Activated T-cell treated with anti-CD3 and anti-CD28 coated beads, Interleukin-2, amount 50 U/mL, for 24 hours (primary cell): ENCODE measurements around the gene JMJD4.

Source experiments
- DNase-seq: peaks from one replicate; pipeline ENCODE4 v3.0.0-alpha.2; 2020
- H3K27ac Mint-ChIP-seq: 2 replicates; pipeline ENCODE4 v1.8.0; 2020; ENCODE audit warnings: mild to moderate bottlenecking, mixed read lengths
- H3K27me3 Mint-ChIP-seq: 2 replicates; pipeline ENCODE4 v1.8.0; 2020; ENCODE audit warnings: mixed read lengths
- H3K36me3 Mint-ChIP-seq: 2 replicates; pipeline ENCODE4 v1.8.0; 2020; ENCODE audit warnings: low read depth, mixed read lengths
- H3K4me1 Mint-ChIP-seq: 2 replicates; pipeline ENCODE4 v1.8.0; 2020; ENCODE audit warnings: low read depth, mixed read lengths
- H3K4me3 Mint-ChIP-seq: 2 replicates; pipeline ENCODE4 v1.8.0; 2020; ENCODE audit warnings: mild to moderate bottlenecking, moderate library complexity, mixed read lengths
- H3K9me3 Mint-ChIP-seq: 2 replicates; pipeline ENCODE4 v1.8.0; 2020; ENCODE audit warnings: mixed read lengths

Gene JMJD4

DNA sequence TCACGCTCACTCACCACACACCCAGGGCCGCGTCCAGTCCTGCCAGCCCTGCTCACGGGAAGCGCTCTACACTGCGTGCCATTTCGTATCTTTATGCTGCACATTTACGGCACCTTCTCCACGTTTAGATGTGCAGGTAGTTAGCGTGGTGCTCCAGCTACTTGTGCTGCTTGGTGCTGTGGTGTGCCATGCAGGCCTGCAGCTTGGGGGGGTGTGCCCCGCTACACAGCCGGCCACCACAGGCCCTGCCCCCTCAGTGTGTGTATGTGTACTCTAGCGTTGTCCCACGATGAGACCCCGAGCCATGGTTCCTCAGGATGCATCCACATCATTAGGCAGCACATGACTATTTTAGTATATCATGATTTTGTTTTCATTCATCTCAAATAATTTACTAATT is 38.5 kb upstream of the JMJD4 start:
- H3K9me3 Mint-ChIP-seq = no peaks in the 10 kb centered on the region
- H3K27me3 Mint-ChIP-seq = no peaks in the 10 kb centered on the region
- no peak for DNase-seq
- H3K4me3 Mint-ChIP-seq = no peak overlapping the region
- peaks cover 66% of the 10 kb centered on the region for H3K36me3 Mint-ChIP-seq
- H3K27ac Mint-ChIP-seq = no peak overlapping the region
- H3K4me1 Mint-ChIP-seq = peaks cover 26% of the 10 kb centered on the region

DNA sequence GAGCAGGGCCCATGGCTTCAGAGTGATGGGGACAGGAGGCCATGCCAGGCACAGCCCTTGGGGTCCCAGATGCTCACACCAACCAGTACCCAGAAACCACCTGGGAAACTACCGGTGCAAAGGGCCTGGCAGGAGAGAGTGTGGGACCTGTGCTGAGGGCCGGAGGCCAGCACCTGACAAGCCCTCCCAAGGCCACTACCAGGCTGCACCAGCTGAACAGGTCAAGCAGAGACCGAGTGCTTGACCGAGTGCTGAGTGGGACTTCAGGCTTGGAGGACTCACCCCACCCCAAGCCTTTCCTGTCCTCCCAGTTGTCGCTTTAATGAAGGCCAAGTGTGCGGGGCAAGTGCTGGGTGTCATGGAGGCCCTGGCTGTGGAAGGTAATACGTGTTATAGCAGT is 36.7 kb upstream of the JMJD4 start:
- H3K27ac Mint-ChIP-seq = no peak overlapping the region
- H3K4me1 Mint-ChIP-seq = peaks cover 37% of the 10 kb centered on the region
- no peaks in the 10 kb centered on the region for H3K27me3 Mint-ChIP-seq
- no peak overlapping the region for H3K4me3 Mint-ChIP-seq
- no peaks in the 10 kb centered on the region for H3K9me3 Mint-ChIP-seq
- H3K36me3 Mint-ChIP-seq = peaks cover 72% of the 10 kb centered on the region
- no peak for DNase-seq

DNA sequence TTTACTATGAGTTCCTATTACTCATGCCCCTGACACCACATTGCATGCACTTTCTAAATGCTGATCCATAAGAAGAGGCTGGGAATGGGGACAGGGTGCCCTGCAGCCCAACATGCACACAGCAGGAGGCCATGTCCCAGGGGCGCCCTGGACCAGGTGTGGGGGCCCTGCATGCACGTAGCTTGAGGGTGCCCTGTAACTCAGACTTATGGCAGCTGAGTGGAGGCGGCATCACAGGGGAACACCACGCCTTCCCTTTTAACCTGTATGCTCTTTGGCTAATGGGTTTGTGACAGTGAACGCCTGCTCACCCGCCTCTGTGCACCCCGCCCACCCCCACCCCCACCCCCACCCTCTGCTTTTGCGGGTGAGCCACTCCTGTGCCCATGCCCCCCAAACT is 36.2 kb upstream of the JMJD4 start:
- H3K9me3 Mint-ChIP-seq = no peaks in the 10 kb centered on the region
- DNase-seq = no peak
- no peaks in the 10 kb centered on the region for H3K27me3 Mint-ChIP-seq
- no peak overlapping the region for H3K27ac Mint-ChIP-seq
- H3K36me3 Mint-ChIP-seq = peaks cover 72% of the 10 kb centered on the region
- peaks cover 42% of the 10 kb centered on the region for H3K4me1 Mint-ChIP-seq
- H3K4me3 Mint-ChIP-seq = no peak overlapping the region

DNA sequence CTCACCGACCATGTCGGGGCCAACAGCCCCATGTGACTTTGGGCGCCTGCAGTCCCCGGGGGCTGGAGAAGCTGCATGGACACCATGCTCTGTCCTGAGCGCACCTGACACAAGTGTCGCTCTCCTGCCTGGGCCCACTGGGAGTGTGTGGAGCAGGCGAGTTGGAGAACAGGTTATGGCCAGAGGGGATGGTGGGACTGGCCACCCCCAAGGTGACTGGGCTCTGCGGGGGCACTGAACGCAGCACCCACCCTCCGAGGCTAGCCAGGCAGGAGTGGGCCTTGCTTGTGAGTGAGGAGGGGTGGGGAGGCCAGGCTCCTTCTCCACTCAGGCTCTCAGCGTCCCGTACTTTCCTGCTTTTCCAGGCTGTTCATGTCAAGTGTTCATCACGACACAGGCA is 35.7 kb upstream of the JMJD4 start:
- H3K27ac Mint-ChIP-seq = no peak overlapping the region
- H3K4me3 Mint-ChIP-seq = no peak overlapping the region
- H3K4me1 Mint-ChIP-seq = peaks cover 47% of the 10 kb centered on the region
- no peak for DNase-seq
- peaks cover 71% of the 10 kb centered on the region for H3K36me3 Mint-ChIP-seq
- no peaks in the 10 kb centered on the region for H3K27me3 Mint-ChIP-seq
- no peaks in the 10 kb centered on the region for H3K9me3 Mint-ChIP-seq

DNA sequence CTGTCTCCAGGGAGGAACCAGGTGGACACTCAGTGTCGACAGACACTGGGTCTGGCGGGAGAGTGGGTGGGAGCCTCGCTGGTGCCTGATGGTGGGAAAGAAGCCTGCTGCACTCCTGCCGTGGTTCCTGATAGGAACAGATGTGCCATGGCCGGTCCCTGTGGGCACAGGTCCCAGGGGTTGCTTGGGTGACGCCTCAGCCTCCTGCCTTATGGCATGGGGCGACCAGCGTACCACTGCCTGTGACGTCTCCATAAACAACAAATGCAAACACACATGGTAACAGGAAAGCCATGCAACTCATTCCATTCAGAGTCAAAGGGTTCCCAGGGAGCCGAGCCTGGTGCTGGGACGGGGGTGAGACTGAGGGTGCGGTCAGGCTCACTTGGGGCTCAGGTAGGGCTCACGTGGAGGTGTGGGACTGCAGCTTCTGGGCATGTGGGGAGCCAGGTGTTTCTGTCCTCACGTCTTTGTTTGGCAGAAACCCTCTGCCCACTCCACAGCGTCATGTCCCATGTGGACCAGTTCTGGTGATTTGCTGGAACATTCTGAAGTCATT is 34.9 kb upstream of the JMJD4 start:
- H3K9me3 Mint-ChIP-seq = no peaks in the 10 kb centered on the region
- DNase-seq = no peak
- H3K27ac Mint-ChIP-seq = no peak overlapping the region
- H3K27me3 Mint-ChIP-seq = no peaks in the 10 kb centered on the region
- peaks cover 55% of the 10 kb centered on the region for H3K4me1 Mint-ChIP-seq
- peaks cover 64% of the 10 kb centered on the region for H3K36me3 Mint-ChIP-seq
- H3K4me3 Mint-ChIP-seq = no peak overlapping the region

DNA sequence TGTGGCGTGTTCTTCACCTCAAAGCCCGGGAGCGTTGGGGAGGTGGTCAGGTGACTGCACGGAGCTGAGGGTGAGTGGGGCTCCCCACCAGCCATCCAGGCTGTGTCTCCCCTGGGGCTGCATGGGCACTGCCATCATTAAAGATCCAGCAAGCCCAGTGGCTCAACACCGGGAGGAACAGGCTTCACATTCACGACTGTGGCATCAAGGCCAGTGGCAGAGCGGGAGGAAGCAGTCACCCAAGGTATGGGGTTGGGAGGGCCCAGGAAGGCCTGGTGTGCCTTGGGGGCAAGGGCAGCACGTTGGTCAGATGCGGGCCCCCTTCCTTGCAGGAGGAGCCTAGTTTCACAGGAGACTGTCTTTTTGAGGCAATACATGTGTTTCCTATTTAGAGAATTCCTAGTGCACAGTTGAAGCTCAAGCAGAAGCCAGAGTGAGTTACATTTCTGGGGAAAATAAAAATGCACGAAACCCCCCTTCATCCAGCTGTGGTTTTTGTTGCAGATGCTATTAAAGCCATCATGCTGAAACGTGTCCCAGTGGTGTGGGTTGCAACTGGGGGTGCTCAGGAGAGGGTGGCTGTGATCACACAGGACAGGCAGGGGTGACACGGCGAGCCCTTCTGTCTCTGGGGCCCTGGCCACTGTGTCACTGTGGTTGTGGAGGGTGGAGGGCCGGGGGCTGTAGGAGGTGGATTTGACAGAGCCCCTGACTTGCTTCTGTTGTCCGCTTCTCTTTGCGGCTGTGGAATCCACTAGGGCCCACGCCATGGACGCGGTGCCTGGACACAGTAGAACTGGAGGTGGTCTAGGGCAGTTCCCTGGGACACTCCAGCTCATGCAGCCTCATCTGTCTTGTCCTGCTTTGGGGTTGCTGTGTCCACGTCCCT is 34.2 kb upstream of the JMJD4 start:
- no peak overlapping the region for H3K27ac Mint-ChIP-seq
- no peak overlapping the region for H3K4me3 Mint-ChIP-seq
- peaks cover 59% of the 10 kb centered on the region for H3K36me3 Mint-ChIP-seq
- DNase-seq = no peak
- H3K27me3 Mint-ChIP-seq = no peaks in the 10 kb centered on the region
- no peaks in the 10 kb centered on the region for H3K9me3 Mint-ChIP-seq
- H3K4me1 Mint-ChIP-seq = peaks cover 55% of the 10 kb centered on the region

DNA sequence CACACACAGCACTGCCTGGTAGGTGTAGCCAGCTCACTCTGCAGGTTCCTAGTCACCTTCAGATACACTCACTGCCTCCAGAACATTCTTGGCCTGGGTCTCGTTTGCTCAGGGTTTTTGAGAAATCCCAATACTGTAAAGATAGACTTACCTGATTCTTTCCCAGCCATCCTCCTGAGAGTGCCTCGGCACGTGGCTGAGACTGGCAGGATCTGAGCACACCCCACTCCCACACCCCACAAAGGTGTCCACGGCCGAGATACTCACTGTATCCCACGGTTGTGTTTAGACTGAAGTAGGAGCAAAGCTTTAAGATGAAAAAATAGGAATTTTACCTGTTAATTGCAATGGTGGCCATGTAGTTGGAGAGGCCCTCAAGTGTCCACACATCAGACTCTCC is 33.5 kb upstream of the JMJD4 start:
- peaks cover 61% of the 10 kb centered on the region for H3K36me3 Mint-ChIP-seq
- no peak overlapping the region for H3K27ac Mint-ChIP-seq
- H3K4me1 Mint-ChIP-seq = peaks cover 55% of the 10 kb centered on the region
- no peak for DNase-seq
- no peak overlapping the region for H3K4me3 Mint-ChIP-seq
- H3K27me3 Mint-ChIP-seq = no peaks in the 10 kb centered on the region
- H3K9me3 Mint-ChIP-seq = no peaks in the 10 kb centered on the region

DNA sequence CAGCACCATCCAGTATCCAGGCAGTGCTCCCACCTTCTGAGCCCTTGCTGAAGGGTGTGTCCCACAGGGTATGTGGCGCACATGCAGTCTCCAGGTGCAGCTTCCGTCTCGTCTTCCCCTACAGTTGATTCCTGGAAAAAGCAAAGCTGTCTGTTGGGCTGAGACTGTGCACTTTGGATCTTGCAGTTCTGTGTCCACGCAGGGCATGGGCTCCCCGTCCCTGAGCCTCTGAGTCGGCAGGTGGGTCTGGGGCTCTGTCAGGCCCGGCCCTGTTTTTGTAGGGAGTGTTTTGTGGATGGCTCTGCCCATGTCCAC is 33.0 kb upstream of the JMJD4 start:
- Mint-ChIP-seq H3K9me3 (no peaks in the 10 kb centered on the region), H3K4me3 (no peak overlapping the region), H3K27me3 (no peaks in the 10 kb centered on the region), H3K27ac (no peak overlapping the region), H3K4me1 (peaks cover 55% of the 10 kb centered on the region), H3K36me3 (peaks cover 63% of the 10 kb centered on the region)
- DNase-seq = no peak

DNA sequence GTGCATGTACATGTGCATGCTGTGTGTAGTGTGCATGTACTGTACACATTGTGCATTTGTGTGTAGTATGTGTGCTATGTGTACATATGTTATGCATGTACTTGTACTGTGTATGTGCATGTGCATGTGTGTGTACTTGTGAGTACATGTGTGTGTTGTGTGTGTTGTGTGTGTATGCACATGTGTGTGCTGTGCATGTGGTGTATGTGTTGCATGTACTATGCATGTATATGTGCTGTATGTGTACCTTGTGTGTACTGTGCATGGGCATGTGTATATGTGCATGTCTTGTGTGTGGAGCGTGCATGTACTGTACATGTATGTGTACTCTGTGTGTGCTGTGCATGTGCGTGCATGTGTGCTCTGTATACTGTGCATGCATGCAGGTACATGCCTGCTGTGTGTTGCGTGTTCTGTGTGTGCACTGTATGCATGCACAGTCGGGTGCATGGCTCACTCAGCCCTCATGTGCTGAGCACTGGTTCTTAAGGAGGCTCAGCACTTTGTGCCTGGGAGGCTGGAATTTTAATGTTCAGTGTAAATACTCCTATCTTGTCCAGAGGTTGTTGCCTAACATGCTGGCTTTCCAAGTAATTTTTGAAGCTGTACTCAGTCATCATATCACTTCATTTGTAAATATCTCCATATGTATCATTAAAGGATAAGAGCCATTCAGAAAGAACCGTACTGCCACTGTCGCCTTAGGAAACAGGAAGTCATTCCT is 32.5 kb upstream of the JMJD4 start:
- Mint-ChIP-seq H3K4me1 (peaks cover 58% of the 10 kb centered on the region), H3K9me3 (no peaks in the 10 kb centered on the region), H3K36me3 (peaks cover 62% of the 10 kb centered on the region), H3K27me3 (no peaks in the 10 kb centered on the region), H3K27ac (no peak overlapping the region), H3K4me3 (no peak overlapping the region)
- DNase-seq = no peak

DNA sequence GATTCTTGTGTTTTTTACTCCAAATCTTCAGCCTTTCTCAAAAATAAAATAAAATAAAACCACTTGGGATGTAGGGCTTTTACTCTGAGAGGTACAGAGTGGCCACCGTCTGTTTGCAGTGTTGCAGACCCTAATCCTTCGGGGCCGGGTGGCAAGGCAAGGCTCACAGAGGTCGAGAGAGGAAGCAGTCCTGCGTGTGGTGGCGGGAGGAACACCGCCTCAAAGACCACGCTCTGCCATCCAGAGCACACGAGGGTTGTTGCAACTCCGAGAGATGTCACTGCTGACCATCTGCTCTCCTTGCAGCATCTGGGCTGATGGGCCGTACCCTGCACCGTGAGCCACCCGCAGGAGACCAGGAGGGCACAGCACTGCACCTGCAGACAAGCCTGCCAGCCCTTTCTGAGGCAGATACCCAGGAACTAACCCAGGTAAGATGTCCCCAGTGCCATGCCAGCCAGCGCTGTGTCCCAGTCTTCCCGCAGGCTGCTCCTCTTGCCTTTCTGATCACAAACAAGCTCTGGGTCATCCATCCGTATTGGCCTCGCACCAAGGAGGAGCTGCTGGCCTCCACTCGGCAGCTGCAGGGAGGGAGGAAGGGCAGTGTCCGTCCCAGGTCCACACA is 31.7 kb upstream of the JMJD4 start:
- H3K4me1 Mint-ChIP-seq = peaks cover 59% of the 10 kb centered on the region
- no peak for DNase-seq
- peak overlapping the region; percentile 66 for H3K27ac Mint-ChIP-seq
- H3K27me3 Mint-ChIP-seq = no peaks in the 10 kb centered on the region
- no peaks in the 10 kb centered on the region for H3K9me3 Mint-ChIP-seq
- H3K36me3 Mint-ChIP-seq = peaks cover 66% of the 10 kb centered on the region
- no peak overlapping the region for H3K4me3 Mint-ChIP-seq

DNA sequence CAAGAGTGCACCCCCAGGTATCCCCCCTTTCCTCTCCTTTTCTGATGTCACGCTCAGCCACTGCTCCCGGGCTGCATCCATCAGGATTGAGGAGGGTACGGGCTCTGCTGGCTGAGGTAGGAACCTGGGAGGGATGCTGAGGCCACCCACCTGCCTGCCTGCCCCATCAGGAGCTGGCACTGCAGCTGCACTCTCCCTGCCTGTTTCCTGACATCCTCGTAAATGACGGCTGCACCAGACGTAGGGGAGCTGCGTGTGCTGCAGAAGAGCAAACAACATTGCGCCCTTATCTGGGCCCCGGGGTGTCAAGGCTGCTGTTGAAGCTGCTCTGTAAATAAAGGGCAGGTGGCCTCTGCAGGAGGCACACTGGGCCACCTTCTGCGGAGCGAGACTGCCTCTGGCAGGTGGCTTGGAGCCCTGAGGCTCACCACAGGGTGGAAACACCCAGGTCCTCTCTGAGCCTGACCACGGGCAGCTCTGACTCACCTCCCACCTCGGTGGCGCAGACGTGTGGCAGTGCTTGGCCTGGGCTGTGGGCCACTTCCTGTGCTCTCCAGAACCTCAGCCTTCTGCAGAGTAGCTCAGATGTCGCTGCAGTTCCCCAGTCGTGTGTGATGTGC is 31.0 kb upstream of the JMJD4 start:
- DNase-seq = peak; percentile 76
- Mint-ChIP-seq H3K27ac (peak overlapping the region; percentile 66), H3K36me3 (peaks cover 72% of the 10 kb centered on the region), H3K27me3 (no peaks in the 10 kb centered on the region), H3K4me1 (peaks cover 66% of the 10 kb centered on the region), H3K4me3 (peak overlapping the region; percentile 38), H3K9me3 (no peaks in the 10 kb centered on the region)

DNA sequence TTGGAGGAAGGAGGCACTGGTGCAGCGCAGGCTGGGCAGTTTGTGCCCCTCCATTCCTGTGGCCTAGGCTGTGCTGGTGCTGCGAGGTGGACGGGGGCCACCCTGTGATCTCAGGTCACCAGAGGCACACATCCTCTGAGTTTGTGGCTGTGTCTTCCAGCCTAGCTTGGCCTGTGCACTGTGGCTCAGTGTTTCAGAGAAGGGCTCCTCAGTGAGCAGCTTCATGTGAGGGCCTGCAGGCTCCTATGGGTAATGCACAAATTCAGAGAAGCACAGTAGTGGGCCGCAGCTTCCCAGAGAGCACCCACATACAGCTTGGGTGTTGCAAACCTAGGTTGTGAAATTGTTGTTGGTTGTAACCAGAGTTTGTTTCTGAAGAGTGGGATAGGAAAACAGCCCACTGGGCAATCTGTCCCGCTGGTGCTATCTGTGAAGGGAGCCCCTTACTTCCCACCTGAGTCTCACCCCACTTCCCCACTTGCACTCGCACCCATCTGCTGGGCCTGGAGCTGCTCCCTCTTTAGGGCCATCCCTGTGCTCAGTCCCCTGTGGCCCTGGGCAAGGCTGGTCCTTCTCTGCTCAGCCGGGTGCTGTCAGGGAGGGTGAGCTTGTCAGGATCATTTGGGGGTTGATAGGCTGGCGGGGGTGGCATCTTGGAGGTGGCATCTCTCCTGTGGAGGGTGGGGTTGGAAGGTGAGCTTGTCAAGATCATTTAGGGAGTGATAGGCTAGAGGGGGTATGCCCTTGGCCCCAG is 30.3 kb upstream of the JMJD4 start:
- no peaks in the 10 kb centered on the region for H3K9me3 Mint-ChIP-seq
- peaks cover 73% of the 10 kb centered on the region for H3K4me1 Mint-ChIP-seq
- no peak overlapping the region for H3K4me3 Mint-ChIP-seq
- H3K27me3 Mint-ChIP-seq = no peaks in the 10 kb centered on the region
- no peak overlapping the region for H3K27ac Mint-ChIP-seq
- peaks cover 75% of the 10 kb centered on the region for H3K36me3 Mint-ChIP-seq
- DNase-seq = no peak

DNA sequence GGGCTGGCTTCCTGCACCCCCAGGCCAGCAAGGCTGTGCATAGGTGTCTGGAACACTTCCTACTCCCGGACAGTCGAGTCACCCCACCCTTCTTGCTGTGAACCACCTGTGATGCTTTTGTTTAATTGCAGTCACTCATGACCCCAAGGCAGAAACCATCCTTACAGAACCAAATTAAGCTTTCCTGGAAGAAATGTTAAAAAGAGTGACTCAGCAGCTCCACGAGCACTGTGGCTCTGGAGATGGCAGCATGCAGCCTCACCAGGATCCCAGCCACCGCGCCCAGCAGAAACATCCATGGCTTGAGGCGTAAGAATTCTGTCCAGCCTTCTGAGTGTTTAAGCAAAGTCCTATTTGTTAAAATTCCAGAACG is 28.9 kb upstream of the JMJD4 start:
- Mint-ChIP-seq H3K27me3 (no peaks in the 10 kb centered on the region), H3K9me3 (no peaks in the 10 kb centered on the region), H3K4me3 (no peak overlapping the region), H3K4me1 (peaks cover 86% of the 10 kb centered on the region), H3K36me3 (peaks cover 77% of the 10 kb centered on the region), H3K27ac (peak overlapping the region; percentile 35)
- no peak for DNase-seq
